Lower leg skin (tissue), 4 donors: Measurements from ENCODE around the gene PRMT7. TPM values are rescaled to one million over a fixed set of nuclear protein-coding genes. Genes with fewer than 3 reads are reported as not detected.

Experiments used
- DNase-seq, 2 donors: peaks; one replicate each; pipeline ENCODE4 v3.0.0-alpha.2; 2019; ENCODE audit warnings: low spot score in 2 of 2
- H3K4me3 ChIP-seq: fragments of 200-600 bp; sonication (generic); 2 replicates; pipeline ENCODE4 v1.5.1; 2017; ENCODE audit warnings: mild to moderate bottlenecking, low read depth; ENCODE audit not compliant: poor library complexity, severe bottlenecking
- CTCF ChIP-seq, 3 donors: fragments of 450-650 bp; IDR thresholded peaks; one replicate each; pipeline ENCODE4 v1.5.1; 2016; ENCODE audit warnings: antibody characterized with exemption in 3 of 3, mild to moderate bottlenecking in 3 of 3, moderate library complexity in 2 of 3
- POLR2A ChIP-seq, 2 donors: fragments of 450-650 bp; IDR thresholded peaks; one replicate each; pipeline ENCODE4 v1.6.1; 2016 to 2017; ENCODE audit warnings: antibody characterized with exemption in 2 of 2, mild to moderate bottlenecking in 1 of 2, moderate library complexity in 1 of 2
- WGBS, 2 donors: methylation state at CpG; one replicate each; pipeline ENCODE4 v1.1.5; 2018; 5-methylcytosine and 5-hydroxymethylcytosine counted together
- intact Hi-C: fragments of 100-400 bp; cut with DNase I; formaldehyde crosslinking; loops from one replicate; pipeline ENCODE4 v1.15.0; 2023; ENCODE audit warnings: low total_unique reads
- total RNA-seq, 4 donors: library from RNA; depleted of rRNA; stranded (reverse); fragments of >200 nt; gene quantifications; one replicate each; pipeline ENCODE4 v1.1.0, GENCODE V29; 2016

PRMT7 gene
- total RNA-seq, 4 donors from 2014 or later = 29.9 to 62.4 (median 45.9) TPM

GRCh38 chr16:68297908-68298307 lies 12.9 kb upstream of the PRMT7 start:
- no peak for DNase-seq
- 55% methylated on average over 3 of the region's 3 CpGs for WGBS, 2 donors
- intact Hi-C loops = no loop called here
- TF ChIP-seq CTCF (IDR thresholded peaks at IDR 0.05) (no peak), POLR2A (IDR thresholded peaks at IDR 0.05) (no peak)
- no peak overlapping the region for H3K4me3 ChIP-seq

- intact Hi-C loops = no loop called here
- TF ChIP-seq CTCF (IDR thresholded peaks at IDR 0.05) (no peak), POLR2A (IDR thresholded peaks at IDR 0.05) (no peak)
- WGBS, 2 donors = 78 to 87% methylated on average over 3 of the region's 3 CpGs
- no peak for DNase-seq
- no peak overlapping the region for H3K4me3 ChIP-seq
Observed at GRCh38 chr16:68298312-68298711, 12.5 kb upstream of the PRMT7 start.

- no peak overlapping the region for H3K4me3 ChIP-seq
- WGBS, 2 donors = 27 to 38% methylated on average over 5 of the region's 5 CpGs
- intact Hi-C loops = no loop called here
- TF ChIP-seq POLR2A (IDR thresholded peaks at IDR 0.05) (no peak), CTCF (IDR thresholded peaks at IDR 0.05) (no peak)
- peak; percentile 70 to 90 for DNase-seq
Observed at GRCh38 chr16:68298907-68299561, 11.8 kb upstream of the PRMT7 start.

- TF ChIP-seq POLR2A (IDR thresholded peaks at IDR 0.05) (no peak), CTCF (IDR thresholded peaks at IDR 0.05) (no peak)
- 60 to 63% methylated on average over 11 of the region's 11 CpGs for WGBS, 2 donors
- DNase-seq = no peak
- intact Hi-C loops = no loop called here
- H3K4me3 ChIP-seq = no peak overlapping the region
Observed at GRCh38 chr16:68299571-68300453, 11.0 kb upstream of the PRMT7 start.

- TF ChIP-seq POLR2A (IDR thresholded peaks at IDR 0.05) (no peak), CTCF (IDR thresholded peaks at IDR 0.05) (no peak)
- intact Hi-C loops = no loop called here
- 76 to 78% methylated on average over 7 of the region's 7 CpGs for WGBS, 2 donors
- no peak for DNase-seq
- no peak overlapping the region for H3K4me3 ChIP-seq
Observed at GRCh38 chr16:68300734-68301459, 9.9 kb upstream of the PRMT7 start.
